C4-2B (cell line): ENCODE results near the gene FMNL2.

ENCODE experiments used
- H3K27ac ChIP-seq: fragments of 450-650 bp; 2 replicates; pipeline ENCODE4 v1.5.1; 2017
- CTCF ChIP-seq: fragments of 450-650 bp; conservative IDR thresholded peaks from 2 replicates; pipeline ENCODE4 v1.5.1; 2017; ENCODE audit warnings: mild to moderate bottlenecking
- ZFX ChIP-seq: fragments of 450-650 bp; IDR thresholded peaks from 2 replicates; pipeline ENCODE4 v1.6.1; 2017

Gene FMNL2

GRCh38 chr2:152411154-152411553, 76.2 kb downstream of the FMNL2 start:
- no peak overlapping the region for H3K27ac ChIP-seq
- TF ChIP-seq CTCF (no peak), ZFX (no peak)

DNA sequence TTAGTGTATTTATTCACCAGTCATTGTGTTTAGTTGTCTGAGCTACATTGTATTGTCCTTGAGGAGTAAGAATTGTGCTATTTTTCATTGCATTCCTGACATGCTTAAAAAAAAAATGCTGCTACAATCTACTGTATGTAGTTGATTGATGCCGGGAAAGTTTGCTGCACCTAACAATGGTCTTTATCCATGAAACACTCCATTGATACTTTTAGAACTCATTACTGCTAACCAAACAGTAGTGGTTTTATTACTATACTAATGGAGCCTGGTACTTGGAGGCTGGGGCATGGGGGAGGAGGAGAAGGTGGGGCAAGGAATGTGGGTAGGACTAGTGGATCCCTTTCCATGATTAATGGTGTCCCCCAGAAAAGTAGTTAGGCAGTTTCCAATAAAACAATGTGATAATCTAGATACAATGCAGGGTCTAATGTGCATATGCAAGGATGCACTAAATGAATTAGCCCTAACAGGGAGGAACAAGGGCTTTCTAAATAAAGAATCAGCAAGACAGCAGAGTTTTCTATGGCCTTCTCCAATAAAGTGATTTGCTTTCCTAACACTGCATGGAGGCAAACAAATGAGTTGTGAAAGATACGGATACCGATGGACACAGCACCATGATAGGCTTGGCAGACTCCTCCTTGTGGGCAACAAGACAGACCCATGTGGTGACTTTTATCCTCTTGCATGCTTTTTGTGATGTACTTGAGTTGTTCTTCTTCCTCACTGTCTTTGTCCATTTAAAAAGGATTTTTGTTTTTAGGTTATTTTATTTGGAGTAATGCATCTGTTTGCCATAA, 78.5 kb downstream of the FMNL2 start:
- no peak overlapping the region for H3K27ac ChIP-seq
- no peak for TF ChIP-seq ZFX

DNA sequence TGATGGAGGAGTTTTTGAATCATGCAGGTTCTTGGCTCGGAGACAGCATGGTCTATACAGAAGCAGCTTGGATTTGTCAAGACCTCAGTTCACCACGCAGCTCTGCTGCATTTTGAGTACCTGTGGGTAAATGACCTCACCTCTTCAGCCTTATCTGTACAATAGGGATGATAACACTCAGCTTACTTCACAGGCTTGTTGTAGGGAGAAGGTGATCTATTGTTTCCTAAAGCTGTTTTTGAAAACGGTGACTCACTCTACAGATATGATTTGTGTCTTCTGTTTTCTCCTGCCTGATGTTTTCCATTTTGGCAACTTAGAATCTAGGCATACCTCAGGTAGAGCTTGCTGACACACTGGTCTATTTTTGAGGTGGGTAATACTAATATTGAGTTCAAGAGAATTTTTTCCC, 80.3 kb downstream of the FMNL2 start:
- no peak overlapping the region for H3K27ac ChIP-seq
- TF ChIP-seq ZFX (no peak), CTCF (no peak)

- H3K27ac ChIP-seq = no peak overlapping the region
- no peak for TF ChIP-seq CTCF
- no peak for TF ChIP-seq ZFX
Measured at GRCh38 chr2:152415796-152416195, 80.8 kb downstream of the FMNL2 start.

- no peak for TF ChIP-seq CTCF
- TF ChIP-seq ZFX = no peak
- H3K27ac ChIP-seq = no peak overlapping the region
Measured at GRCh38 chr2:152418688-152419087, 83.7 kb downstream of the FMNL2 start.

GRCh38 chr2:152419944-152420343, 85.0 kb downstream of the FMNL2 start:
- TF ChIP-seq ZFX (no peak), CTCF (no peak)
- no peak overlapping the region for H3K27ac ChIP-seq

DNA sequence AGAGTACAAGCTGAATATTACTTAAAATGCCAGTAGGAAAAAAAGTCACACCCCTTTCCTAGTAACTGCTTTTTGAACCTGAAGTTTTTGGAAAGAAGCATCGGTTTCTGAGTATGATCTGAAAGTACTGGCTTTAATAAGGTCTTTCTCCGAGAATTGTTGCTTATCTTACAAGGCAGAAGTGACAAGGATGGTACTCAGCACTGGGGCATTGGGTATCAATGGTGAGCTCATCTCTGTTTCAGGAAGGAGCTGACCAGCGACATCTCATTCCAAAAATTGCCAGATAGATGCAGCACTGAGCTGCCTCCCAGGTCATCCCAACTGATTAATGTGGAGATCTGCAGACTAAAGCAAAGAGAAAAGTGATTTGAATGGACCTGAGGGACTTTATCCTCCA, 85.4 kb downstream of the FMNL2 start:
- TF ChIP-seq ZFX (no peak), CTCF (no peak)

GRCh38 chr2:152420936-152421335, 86.0 kb downstream of the FMNL2 start:
- no peak overlapping the region for H3K27ac ChIP-seq
- TF ChIP-seq CTCF = no peak
- TF ChIP-seq ZFX = no peak

More for the DNA sequence above, 85.4 kb downstream of the FMNL2 start:
- no peak overlapping the region for H3K27ac ChIP-seq
